MG63 (cell line): ENCODE results near the gene C3orf70. TPM values are rescaled to one million over a fixed set of nuclear protein-coding genes. Genes with fewer than 3 reads are reported as not detected.

Source experiments
- DNase-seq: peaks from one replicate; pipeline ENCODE4 v3.0.0-alpha.2; 2020
- H3K27me3 ChIP-seq: fragments of 250-450 bp; sonication (Bioruptor Pico); 2 replicates; pipeline ENCODE4 v1.5.1; 2020; ENCODE audit warnings: mild to moderate bottlenecking, moderate library complexity
- H3K36me3 ChIP-seq: fragments of 250-450 bp; sonication (Bioruptor Pico); 2 replicates; pipeline ENCODE4 v1.5.1; 2020; ENCODE audit warnings: mild to moderate bottlenecking, moderate library complexity
- H3K4me3 ChIP-seq: fragments of 250-450 bp; sonication (Bioruptor Pico); 2 replicates; pipeline ENCODE4 v1.5.1; 2020; ENCODE audit warnings: mild to moderate bottlenecking, moderate library complexity
- H3K9me3 ChIP-seq: fragments of 250-450 bp; sonication (Bioruptor Pico); 2 replicates; pipeline ENCODE4 v1.5.1; 2020; ENCODE audit warnings: mild to moderate bottlenecking, moderate library complexity
- total RNA-seq: library from RNA; depleted of rRNA; stranded (reverse); fragments of >200 nt; shearing (Covaris generic); gene quantifications from 2 replicates; pipeline ENCODE4 v1.2.3, GENCODE V29; 2014; ENCODE audit warnings: low replicate concordance; rRNA removed

C3orf70 gene
- total RNA-seq, 1 experiment from 2014 or later: not detected

GRCh38 chr3:185042312-185043050, 110.4 kb downstream of the C3orf70 start:
- no peak for DNase-seq
- Histone ChIP-seq H3K9me3 (no peaks in the 10 kb centered on the region), H3K27me3 (no peaks in the 10 kb centered on the region), H3K36me3 (no peaks in the 10 kb centered on the region), H3K4me3 (no peak overlapping the region)

- no peak for DNase-seq
- Histone ChIP-seq H3K27me3 (no peaks in the 10 kb centered on the region), H3K4me3 (no peak overlapping the region), H3K9me3 (no peaks in the 10 kb centered on the region), H3K36me3 (no peaks in the 10 kb centered on the region)
Observed at GRCh38 chr3:185041540-185041939, 111.3 kb downstream of the C3orf70 start.

GRCh38 chr3:185040425-185040824, 112.4 kb downstream of the C3orf70 start:
- DNase-seq: no peak
- no peaks in the 10 kb centered on the region for H3K27me3 ChIP-seq
- no peak overlapping the region for H3K4me3 ChIP-seq
- H3K9me3 ChIP-seq: no peaks in the 10 kb centered on the region
- 0 out of 2 replicates have a peak, but pooled peaks cover under 1% of the 10 kb centered on the region for H3K36me3 ChIP-seq

- no peaks in the 10 kb centered on the region for H3K27me3 ChIP-seq
- H3K9me3 ChIP-seq: no peaks in the 10 kb centered on the region
- DNase-seq: no peak
- H3K4me3 ChIP-seq: no peak overlapping the region
- 0 out of 2 replicates have a peak, but pooled peaks cover 2% of the 10 kb centered on the region for H3K36me3 ChIP-seq
Observed at GRCh38 chr3:185037801-185038200, 115.1 kb downstream of the C3orf70 start.

- H3K27me3 ChIP-seq: no peaks in the 10 kb centered on the region
- H3K9me3 ChIP-seq: no peaks in the 10 kb centered on the region
- 0 out of 2 replicates have a peak, but pooled peaks cover 2% of the 10 kb centered on the region for H3K36me3 ChIP-seq
- no peak overlapping the region for H3K4me3 ChIP-seq
- DNase-seq: no peak
Observed at GRCh38 chr3:185030951-185031350, 121.9 kb downstream of the C3orf70 start.

- H3K36me3 ChIP-seq: 0 out of 2 replicates have a peak, but pooled peaks cover 1% of the 10 kb centered on the region
- H3K9me3 ChIP-seq: no peaks in the 10 kb centered on the region
- no peak for DNase-seq
- H3K4me3 ChIP-seq: no peak overlapping the region
- H3K27me3 ChIP-seq: no peaks in the 10 kb centered on the region
Observed at GRCh38 chr3:185030399-185030798, 122.5 kb downstream of the C3orf70 start.

GRCh38 chr3:185029086-185029485, 123.8 kb downstream of the C3orf70 start:
- H3K27me3 ChIP-seq: no peaks in the 10 kb centered on the region
- H3K36me3 ChIP-seq: no peaks in the 10 kb centered on the region
- DNase-seq: no peak
- H3K4me3 ChIP-seq: no peak overlapping the region
- no peaks in the 10 kb centered on the region for H3K9me3 ChIP-seq

- Histone ChIP-seq H3K9me3 (no peaks in the 10 kb centered on the region), H3K4me3 (no peak overlapping the region), H3K27me3 (no peaks in the 10 kb centered on the region), H3K36me3 (no peaks in the 10 kb centered on the region)
- DNase-seq: no peak
Observed at GRCh38 chr3:185028121-185028520, 124.7 kb downstream of the C3orf70 start.

Other genes starting within 250 kb of the C3orf70 start
- gene EHHADH, start 101.0 kb upstream of the C3orf70 start, total RNA-seq: 2.2 and 5.6 TPM in 2 replicates
- 10.5 and 15.1 TPM in 2 replicates for gene MAP3K13, start 210.1 kb upstream of the C3orf70 start, total RNA-seq